Measurements from ENCODE around the gene CERK. TPM values are rescaled to one million over a fixed set of nuclear protein-coding genes. Genes with fewer than 3 reads are reported as not detected.

Gene CERK
- polyA plus RNA-seq, 1 of the 3 experiments (the other 2 are of a cell fraction), result 32.6 TPM

GRCh38 chr22:46750863-46751443, 12.9 kb upstream of the CERK start:
- no peak for DNase-seq
- Histone ChIP-seq H3K79me2 (ENCODE audit: insufficient read depth) (no peaks in the 10 kb centered on the region), H3K9me2 (no peaks in the 10 kb centered on the region), H4K20me1 (ENCODE audit: insufficient read depth) (no peaks in the 10 kb centered on the region), H3K4me1 (ENCODE audit: control insufficient read depth in 1 of 2, insufficient read depth in 2 of 2, low read depth in 1 of 2, low read length in 1 of 2) (peaks cover 24 to 26% of the 10 kb centered on the region in 2 experiments; a peak in 3 of 4 replicates), H3K36me3 (replicated peaks in 1 of 2; ENCODE audit: control insufficient read depth in 1 of 2, insufficient read depth in 2 of 2, low read length in 1 of 2) (no peaks in the 10 kb centered on the region), H3K27ac (ENCODE audit: low read depth in 2 of 2, low read length in 1 of 2) (no peak overlapping the region), H3K9ac (no peak overlapping the region), H3F3A (replicated peaks; ENCODE audit: insufficient read depth) (peaks cover 13% of the 10 kb centered on the region), H3K4me2 (no peak overlapping the region), H2AFZ (ENCODE audit: low read depth) (no peak overlapping the region), H3K4me3 (ENCODE audit: low read depth in 2 of 2, low read length in 1 of 2) (no peak overlapping the region), H3K27me3 (ENCODE audit: insufficient read depth) (no peaks in the 10 kb centered on the region), H3K9me3 (no peaks in the 10 kb centered on the region; the same call in 1 of the 2 replicates)
- no peak for TF ChIP-seq EP300 (IDR thresholded peaks at IDR 0.05; ENCODE audit: borderline replicate concordance in 1 of 2, low read depth in 1 of 2, low read length in 1 of 2)
- TF ChIP-seq FOSL2 (IDR thresholded peaks at IDR 0.05; ENCODE audit: borderline replicate concordance, low read depth), result no peak
- no peak for TF ChIP-seq TAF1 (IDR thresholded peaks at IDR 0.05; ENCODE audit: borderline replicate concordance, low read depth, low read length)
- TF ChIP-seq PBX3 (IDR thresholded peaks at IDR 0.05), result no peak
- no peak for TF ChIP-seq USF1 (IDR thresholded peaks at IDR 0.05; ENCODE audit: borderline replicate concordance, low read depth)
- no peak for TF ChIP-seq MAX (IDR thresholded peaks at IDR 0.05; ENCODE audit: low read depth)
- no peak for TF ChIP-seq RFX5 (IDR thresholded peaks at IDR 0.05; ENCODE audit: low read length)
- TF ChIP-seq USF2 (IDR thresholded peaks at IDR 0.05; ENCODE audit: borderline replicate concordance, low read depth, low read length), result no peak
- TF ChIP-seq RCOR1 (IDR thresholded peaks at IDR 0.05; ENCODE audit: low read length), result no peak
- TF ChIP-seq JUND (IDR thresholded peaks at IDR 0.05), result no peak
- no peak for TF ChIP-seq FOXM1 (IDR thresholded peaks at IDR 0.05; ENCODE audit: low read depth)
- TF ChIP-seq ZBTB33 (IDR thresholded peaks at IDR 0.05; ENCODE audit: borderline replicate concordance, low read depth), result no peak
- no peak for TF ChIP-seq MEF2A (IDR thresholded peaks at IDR 0.05; ENCODE audit: borderline replicate concordance, low read depth)
- WGBS (ENCODE audit: low lambda C conversion rate), result 87% methylated on average over 12 of the region's 12 CpGs
- POLR2A ChIA-PET, result interaction anchor here (1.2 kb wide), 1 partner anchor 15 kb away, joined by 3 read pairs; no protein-coding TSS in a partner anchor
- CTCF ChIA-PET, result interaction anchor here (0.9 to 2.8 kb wide), 2 partner anchors 8 to 10 kb away, joined by 3 to 13 read pairs; no protein-coding TSS in a partner anchor
